Activated CD4-positive, CD25-positive, alpha-beta regulatory T cell (primary cell): ENCODE data around the gene PDE3B.
"Not testable (repeated sequence)": the region's sequence is repeated elsewhere in the genome, so short reads cannot be mapped to it uniquely, and the experiment has no call there.

ENCODE experiments used
- DNase-seq, 4 experiments: peaks; one replicate each; lab custom pipeline; 2025; lab: John Stamatoyannopoulos, UW

PDE3B gene

GRCh38 chr11:14743667-14744066 lies 100.1 kb downstream of the PDE3B start:
- not testable (repeated sequence) for DNase-seq

DNA sequence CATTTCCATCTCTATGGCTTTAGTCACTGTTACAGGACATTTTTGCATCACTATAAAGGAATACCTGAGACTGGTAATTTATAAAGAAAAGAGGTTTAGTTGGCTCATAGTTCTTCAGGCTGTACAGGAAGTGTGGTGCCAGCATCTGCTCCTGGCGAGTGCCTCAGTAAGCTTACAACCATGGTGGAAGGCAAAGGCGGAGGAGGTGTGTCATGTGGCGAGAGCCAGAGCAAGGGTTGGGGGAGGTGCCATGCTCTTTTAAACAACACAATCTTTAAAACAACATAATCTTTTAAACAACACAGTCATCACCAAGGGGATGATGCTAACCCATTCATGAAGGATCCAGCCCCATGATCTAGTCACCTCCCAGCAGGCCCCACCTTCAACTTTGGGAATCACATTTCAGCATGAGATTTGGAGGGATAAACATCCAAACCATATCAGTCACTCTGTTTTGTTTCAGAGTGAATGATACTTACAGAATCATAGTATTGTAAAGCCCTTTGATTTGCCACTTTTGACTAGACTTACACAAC lies 103.3 kb downstream of the PDE3B start:
- DNase-seq, result no peak

GRCh38 chr11:14748090-14748489 lies 104.5 kb downstream of the PDE3B start:
- DNase-seq, result no peak

GRCh38 chr11:14750911-14751310 lies 107.3 kb downstream of the PDE3B start:
- DNase-seq, result no peak

DNA sequence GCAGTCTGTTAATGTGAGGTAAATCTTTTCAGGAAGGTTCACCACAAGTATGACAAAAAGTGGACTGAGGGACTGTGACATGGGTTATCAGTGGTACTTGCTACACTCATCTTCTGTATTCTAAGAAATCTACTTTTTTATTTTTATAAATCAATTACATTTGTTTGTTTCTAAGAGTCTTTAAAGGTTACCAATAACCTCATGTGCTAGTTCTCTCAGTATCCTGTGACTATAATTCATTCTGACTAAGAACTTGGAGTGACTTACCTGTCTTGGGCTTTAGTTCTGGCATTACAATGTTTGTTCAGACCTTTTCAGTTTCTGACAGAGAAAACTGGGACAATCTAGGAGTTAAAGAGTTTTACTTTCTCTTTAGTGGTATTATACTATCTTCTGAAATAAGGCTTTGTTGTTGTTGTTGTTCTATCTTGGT lies 108.4 kb downstream of the PDE3B start:
- no peak for DNase-seq

DNA sequence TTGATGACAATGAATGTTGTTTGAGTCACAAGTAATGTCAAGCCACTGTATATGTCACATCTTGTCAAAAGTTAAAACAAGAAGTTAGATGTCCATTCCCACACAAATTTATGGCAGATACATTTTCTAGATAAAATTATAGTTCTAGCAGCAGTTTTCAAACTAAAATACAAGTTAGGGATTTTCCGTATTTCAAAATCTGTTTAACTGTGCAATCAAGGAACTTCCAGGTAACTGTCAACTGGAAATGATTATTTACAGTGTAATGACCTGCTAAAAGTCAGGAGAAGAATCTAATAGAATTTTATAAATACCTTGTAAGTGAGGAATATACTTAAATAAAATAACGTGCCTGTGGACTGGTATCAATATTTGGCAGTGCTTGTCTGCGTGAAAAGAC lies 111.5 kb downstream of the PDE3B start:
- DNase-seq, result no peak

DNA sequence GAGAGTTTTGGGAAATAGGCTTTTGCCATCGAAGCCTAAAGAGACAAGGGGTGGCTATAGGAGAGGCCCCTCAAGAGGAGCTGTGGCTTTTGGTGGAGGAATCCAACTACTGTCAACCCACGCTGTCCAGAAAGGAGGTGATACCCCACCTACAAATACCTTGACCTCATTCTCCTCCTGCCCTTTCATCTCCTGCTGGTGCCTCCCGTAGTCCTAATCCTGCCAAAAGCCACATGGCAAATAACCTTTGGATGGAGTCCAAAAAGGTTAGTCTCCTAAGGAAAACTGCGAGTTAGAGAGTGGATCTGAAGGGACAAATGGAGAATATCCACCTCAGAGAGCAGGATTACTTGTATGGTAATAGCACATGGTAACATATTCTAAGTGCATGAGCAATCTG lies 112.7 kb downstream of the PDE3B start:
- no peak for DNase-seq

DNA sequence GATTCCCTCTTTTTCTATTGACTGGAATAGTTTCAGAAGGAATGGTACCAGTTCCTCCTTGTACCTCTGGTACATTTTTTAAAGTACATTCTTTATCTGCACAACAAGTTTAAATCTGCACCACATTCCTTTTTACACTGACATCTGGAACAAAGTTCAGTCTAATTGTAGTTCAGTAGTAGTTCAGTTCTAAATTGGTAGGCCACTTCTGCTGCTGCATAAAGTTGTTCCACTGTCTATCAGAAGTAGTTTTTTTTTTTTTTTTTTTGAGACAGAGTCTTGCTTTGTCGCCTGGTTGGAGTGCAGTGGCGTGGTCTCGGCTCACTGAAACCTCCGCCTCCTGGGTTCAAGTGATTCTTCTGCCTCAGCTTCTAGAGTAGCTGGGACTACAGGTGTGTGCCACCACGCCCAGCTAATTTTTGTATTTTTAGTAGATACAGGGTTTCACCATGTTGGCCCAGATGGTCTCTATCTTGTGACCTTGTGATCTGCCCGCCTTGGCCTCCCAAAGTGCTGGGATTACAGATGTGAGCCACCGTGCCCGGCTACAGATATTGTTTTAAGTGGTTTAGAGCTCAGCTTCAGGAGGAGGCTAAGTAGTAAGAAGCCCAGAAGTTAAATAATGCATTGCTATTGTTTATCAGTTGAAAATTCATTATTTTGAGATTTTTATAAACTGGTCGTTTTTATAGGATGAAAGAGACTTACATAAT lies 115.9 kb downstream of the PDE3B start:
- DNase-seq, result not testable (repeated sequence)

- no peak for DNase-seq
Observed at GRCh38 chr11:14764179-14764578, 120.6 kb downstream of the PDE3B start.

DNA sequence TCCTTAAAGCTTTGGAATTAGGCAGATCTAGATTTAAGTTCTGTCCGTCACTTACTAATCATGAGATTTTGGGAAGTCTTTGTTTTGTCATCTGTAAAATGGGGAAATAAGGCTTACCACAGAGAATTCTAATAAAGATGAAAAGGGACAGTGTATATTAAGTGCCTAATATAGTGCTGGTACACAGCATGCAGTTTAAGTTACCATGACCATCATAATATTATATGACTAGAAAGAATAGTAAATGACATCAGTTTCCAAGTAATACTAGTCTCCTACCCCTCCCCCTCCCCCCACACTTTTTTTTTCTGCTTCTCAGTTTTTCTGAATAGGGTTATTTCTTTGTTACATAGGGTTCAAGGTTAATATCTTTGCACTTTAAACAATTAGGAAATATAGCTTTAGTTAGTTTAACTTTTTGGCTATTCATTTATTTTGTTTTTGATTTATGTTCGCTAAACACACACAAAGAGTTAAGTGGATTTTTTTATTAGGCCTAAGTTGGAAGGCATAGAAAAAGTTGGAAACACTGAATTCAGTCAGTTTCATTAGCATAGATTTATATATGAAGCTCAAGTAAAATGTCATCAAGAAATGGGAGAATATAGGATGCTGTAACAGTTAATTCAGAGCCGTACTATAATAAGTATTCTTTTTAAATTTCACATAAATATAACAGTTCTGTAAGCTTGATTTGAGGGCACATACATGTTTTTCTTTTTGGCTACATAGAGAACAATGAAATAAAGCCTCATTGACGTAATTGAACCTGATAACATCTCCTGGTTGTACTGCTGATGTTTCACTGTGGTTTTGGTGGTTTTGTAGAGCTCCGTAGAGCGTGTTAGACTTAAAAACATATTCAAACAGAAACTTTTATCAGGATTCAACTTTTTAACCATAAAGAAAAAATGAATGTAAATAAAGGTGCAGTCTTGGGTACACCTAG lies 121.2 kb downstream of the PDE3B start:
- no peak for DNase-seq

DNA sequence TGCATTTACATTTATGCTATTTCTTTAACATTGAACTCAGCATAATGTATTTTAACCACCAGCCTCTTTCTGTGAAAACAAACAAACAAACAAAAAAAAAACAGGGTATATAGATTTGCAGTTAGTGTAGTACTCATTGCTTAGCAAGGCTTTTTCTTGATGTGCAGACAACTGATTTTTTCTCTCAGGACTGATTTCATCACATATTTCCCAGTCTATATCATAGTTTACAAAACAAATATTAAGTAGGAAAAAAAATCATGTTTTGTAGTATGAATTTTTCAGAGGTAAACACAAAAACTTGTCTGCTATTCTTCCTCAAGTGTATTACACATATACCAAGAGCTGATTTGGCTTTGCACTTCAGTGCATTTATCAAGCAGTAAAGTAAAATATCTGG lies 123.0 kb downstream of the PDE3B start:
- no peak for DNase-seq

DNA sequence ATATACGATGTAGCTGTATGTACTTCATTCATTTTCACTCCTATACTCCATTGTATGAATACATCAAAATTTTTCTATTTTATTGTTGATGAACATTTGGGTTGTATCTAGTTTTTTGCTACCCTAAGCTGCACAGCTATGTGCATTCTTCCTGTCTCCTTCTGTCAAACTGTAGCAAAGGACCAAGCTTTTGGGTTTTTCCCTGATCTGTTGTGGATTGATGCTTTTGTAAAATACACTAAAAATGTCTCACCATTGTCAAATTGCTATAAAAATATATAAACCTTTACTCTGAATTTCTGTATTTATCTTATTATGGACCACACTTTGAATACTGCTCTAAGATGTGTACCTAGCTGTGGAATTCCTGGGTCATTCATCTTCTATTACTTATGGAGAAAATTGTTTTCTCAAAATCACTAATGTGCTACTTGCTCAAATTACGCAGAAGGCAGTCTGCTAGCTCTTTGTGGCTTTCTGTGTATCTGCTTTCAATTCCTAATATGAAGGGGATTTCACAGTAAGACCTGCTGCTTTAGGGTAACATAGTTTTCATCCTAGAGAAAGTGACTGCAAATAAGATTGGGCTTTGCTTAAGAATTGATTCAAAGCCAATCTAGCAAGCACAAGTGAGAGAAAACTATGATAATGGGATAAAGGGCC lies 125.1 kb downstream of the PDE3B start:
- no peak for DNase-seq

GRCh38 chr11:14773755-14774154 lies 130.2 kb downstream of the PDE3B start:
- no peak for DNase-seq

DNA sequence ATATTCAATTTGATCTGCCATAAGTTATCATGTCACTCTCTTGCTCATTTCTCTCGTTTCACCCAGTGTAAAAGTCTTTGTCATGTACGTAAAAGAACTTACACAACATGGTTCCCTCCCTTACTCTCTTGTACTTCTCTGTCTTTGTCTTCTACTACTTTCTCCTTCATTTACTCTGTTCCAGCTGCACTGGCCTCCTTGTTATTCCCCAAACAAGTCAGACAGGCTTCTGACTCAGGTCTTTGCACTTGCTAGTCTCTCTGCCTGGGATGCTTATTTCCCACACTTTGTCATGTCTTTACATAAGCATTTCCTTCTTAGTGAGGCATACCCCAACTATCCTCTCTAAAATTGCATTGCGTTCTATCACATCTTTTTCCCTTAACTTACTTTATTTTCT lies 131.1 kb downstream of the PDE3B start:
- DNase-seq, result no peak

DNA sequence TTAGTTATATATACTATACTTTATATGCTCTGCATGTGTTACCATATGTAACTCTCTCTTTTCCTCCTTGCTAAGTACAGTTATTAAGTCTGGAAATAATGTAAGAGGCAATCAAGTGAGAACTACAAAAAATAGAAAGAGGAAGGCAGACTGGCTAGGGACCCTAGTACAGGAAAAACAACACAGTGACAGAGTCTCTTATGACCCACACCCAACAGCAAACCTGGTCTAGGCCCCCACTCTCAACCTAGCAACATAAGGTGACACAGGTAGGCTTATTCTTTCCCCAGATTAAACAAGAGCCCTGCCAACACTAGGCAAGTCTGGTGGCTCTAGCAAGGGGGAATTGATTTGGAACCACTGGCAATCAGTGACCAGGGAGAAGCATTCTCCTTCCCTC lies 132.3 kb downstream of the PDE3B start:
- DNase-seq, result no peak

DNA sequence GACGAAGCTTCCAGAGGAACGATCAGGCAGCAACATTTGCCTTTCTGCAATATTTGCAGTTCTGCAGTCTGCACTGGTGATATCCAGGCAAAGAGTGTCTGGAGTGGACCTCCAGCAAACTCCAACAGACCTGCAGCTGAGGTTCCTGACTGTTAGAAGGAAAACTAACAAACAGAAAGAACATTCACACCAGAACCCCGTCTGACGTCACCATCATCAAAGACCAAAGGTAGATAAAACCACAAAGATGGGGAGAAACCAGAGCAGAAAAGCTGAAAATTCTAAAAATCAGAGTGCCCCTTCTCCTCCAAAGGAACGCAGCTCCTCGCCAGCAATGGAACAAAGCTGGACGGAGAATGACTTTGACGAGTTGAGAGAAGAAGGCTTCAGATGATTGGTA lies 134.9 kb downstream of the PDE3B start:
- DNase-seq, result not testable (repeated sequence)

DNA sequence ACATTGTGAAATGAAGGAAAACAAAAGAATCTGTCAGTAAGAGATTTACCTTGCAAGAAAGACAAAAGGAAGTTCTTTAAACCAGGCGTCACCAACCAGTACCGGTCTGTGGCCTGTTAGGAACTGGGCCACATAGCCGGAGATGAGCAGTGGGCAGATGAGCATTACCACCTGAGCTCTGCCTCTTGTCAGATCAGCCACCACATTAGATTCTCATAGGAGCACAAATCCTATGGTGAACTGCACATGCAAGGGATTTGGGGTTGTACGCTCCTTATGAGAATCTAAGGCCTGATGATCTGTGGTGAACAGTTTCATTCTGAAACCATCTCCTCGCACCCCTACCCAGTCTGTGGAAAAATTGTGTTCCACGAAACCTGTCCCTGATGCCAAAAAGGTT lies 140.2 kb downstream of the PDE3B start:
- DNase-seq, result no peak

DNA sequence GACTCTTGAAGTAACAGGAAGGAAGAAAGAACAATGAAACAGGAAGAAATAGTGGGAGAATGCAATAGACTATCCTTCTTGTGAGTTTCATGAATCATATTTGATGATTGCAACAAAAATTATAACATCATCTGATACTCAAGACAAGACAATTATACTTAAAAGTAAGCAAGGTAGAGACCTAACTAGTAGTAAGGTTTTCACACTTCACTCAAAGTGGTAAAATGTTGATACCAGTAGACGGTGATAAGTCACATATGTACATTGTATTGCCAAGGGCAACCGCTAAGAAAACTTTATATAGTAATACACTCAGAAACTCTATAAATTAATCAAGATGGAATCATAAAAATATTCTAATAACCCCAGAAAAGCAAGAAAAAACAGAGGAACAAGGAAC lies 140.6 kb downstream of the PDE3B start:
- no peak for DNase-seq

DNA sequence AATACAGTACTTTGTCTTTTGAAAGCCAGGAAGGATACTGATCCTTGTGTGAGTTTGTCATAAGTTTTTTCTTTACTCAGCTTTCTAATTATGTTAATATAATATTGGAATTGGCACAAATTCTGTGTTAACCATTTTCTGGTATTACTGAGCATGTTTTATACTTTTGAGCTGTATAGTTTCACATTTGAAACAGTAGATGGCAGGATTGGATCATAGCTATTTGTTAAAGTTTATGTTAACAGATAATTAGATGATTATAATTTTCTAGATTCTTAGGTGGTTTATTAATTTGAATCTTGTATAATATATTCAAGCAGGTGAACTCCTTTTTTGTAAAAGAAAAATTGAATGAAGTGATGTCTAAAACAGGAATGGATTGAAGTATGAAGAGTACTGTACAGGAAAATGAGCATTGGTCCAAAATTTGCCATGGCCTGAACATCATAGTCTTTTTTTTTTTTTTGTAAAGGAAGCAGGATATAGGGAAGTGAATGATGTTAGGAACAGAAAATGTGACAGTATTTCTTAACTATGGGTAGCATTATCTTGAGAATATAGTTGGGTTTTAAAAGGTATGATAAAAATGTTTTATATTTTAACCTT lies 146.4 kb downstream of the PDE3B start:
- no peak for DNase-seq

GRCh38 chr11:14793546-14793945 lies 149.9 kb downstream of the PDE3B start:
- DNase-seq, result no peak

- not testable (repeated sequence) for DNase-seq
Observed at GRCh38 chr11:14796028-14796427, 152.4 kb downstream of the PDE3B start.

DNA sequence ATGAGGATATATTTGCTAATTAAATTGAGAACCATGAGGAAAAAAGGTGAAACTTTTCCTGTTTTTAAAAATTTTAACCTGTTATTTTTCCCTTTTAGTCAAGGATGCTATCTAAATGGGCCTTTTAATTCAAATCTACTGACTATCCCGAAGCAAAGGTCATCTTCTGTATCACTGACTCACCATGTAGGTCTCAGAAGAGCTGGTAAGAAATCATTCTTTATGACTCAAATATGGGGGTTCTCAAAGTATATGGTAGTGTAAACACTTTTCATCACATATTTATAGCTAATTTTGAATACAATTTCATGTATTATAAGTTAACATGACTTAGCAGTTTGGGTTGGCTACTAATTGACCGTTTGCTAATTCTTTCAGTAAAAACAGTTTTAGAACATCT lies 160.2 kb downstream of the PDE3B start:
- no peak for DNase-seq
